SK-N-SH treated with all-trans-retinoic acid at 6 μM for 48 hours (cell line): Measurements from ENCODE around the gene ASAP2.

ENCODE experiments used
- ATAC-seq: fragments of 200-7000 bp; cut with Tn5 transposase; 3 replicates; pipeline ENCODE4 v1.9.1; 2020; ENCODE audit warnings: mild to moderate bottlenecking, moderate library complexity
- ARNTL ChIP-seq: fragments of 450-650 bp; formaldehyde crosslinking; IDR thresholded peaks from 2 replicates; pipeline ENCODE4 v1.5.0; 2020; ENCODE audit warnings: low read depth, mild to moderate bottlenecking, moderate library complexity, borderline replicate concordance
- BACH2 ChIP-seq: fragments of 250-450 bp; sonication (Bioruptor Pico); IDR thresholded peaks from 2 replicates; pipeline ENCODE4 v1.9.0; 2021; ENCODE audit warnings: mild to moderate bottlenecking, borderline replicate concordance
- ESRRG ChIP-seq: fragments of 250-450 bp; sonication (Bioruptor Pico); IDR thresholded peaks from 2 replicates; pipeline ENCODE4 v1.6.1; 2021; ENCODE audit warnings: mild to moderate bottlenecking
- GLIS3 ChIP-seq: fragments of 250-450 bp; sonication (Bioruptor Pico); IDR thresholded peaks from 2 replicates; pipeline ENCODE4 v1.5.0; 2020; ENCODE audit warnings: mild to moderate bottlenecking, moderate library complexity
- ISL1 ChIP-seq: fragments of 250-450 bp; sonication (Bioruptor Pico); IDR thresholded peaks from 2 replicates; pipeline ENCODE4 v2.1.2; 2022; ENCODE audit warnings: mild to moderate bottlenecking, moderate library complexity
- OSR1 ChIP-seq: fragments of 250-450 bp; sonication (Bioruptor Pico); IDR thresholded peaks from 2 replicates; pipeline ENCODE4 v1.8.0; 2022; ENCODE audit warnings: moderate library complexity, mild to moderate bottlenecking, inconsistent platforms
- PPARA ChIP-seq: fragments of 250-450 bp; sonication (Bioruptor Pico); IDR thresholded peaks from 2 replicates; pipeline ENCODE4 v1.5.0; 2020; ENCODE audit warnings: mild to moderate bottlenecking, borderline replicate concordance
- RARB ChIP-seq: fragments of 250-450 bp; sonication (Bioruptor Pico); IDR thresholded peaks from 2 replicates; pipeline ENCODE4 v1.8.0; 2021; ENCODE audit warnings: mild to moderate bottlenecking, moderate library complexity
- SNAI2 ChIP-seq: fragments of 250-450 bp; sonication (Bioruptor Pico); IDR thresholded peaks from 2 replicates; pipeline ENCODE4 v1.5.0; 2020; ENCODE audit warnings: mild to moderate bottlenecking, moderate library complexity
- TCF4 ChIP-seq: fragments of 250-450 bp; sonication (Bioruptor Pico); IDR thresholded peaks from 2 replicates; pipeline ENCODE4 v1.8.0; 2021; ENCODE audit warnings: mild to moderate bottlenecking, moderate library complexity, borderline replicate concordance
- TOX ChIP-seq: fragments of 250-450 bp; sonication (Bioruptor Pico); IDR thresholded peaks from 2 replicates; pipeline ENCODE4 v1.8.0; 2021; ENCODE audit warnings: mild to moderate bottlenecking, moderate library complexity, borderline replicate concordance
- ZC3H10 ChIP-seq: fragments of 250-450 bp; sonication (Bioruptor Pico); IDR thresholded peaks from 2 replicates; pipeline ENCODE4 v1.5.1; 2021; ENCODE audit warnings: mild to moderate bottlenecking, moderate library complexity
- ZFP3 ChIP-seq: fragments of 250-450 bp; sonication (Bioruptor Pico); IDR thresholded peaks from 2 replicates; pipeline ENCODE4 v1.5.0; 2020; ENCODE audit warnings: mild to moderate bottlenecking, moderate library complexity
- ZFP30 ChIP-seq: fragments of 450-650 bp; formaldehyde crosslinking; IDR thresholded peaks from 2 replicates; pipeline ENCODE4 v1.5.0; 2022; ENCODE audit warnings: mild to moderate bottlenecking, moderate library complexity
- ZNF565 ChIP-seq: fragments of 450-650 bp; formaldehyde crosslinking; conservative IDR thresholded peaks from 2 replicates; pipeline ENCODE4 v1.5.0; 2020; ENCODE audit warnings: low read depth, mild to moderate bottlenecking, moderate library complexity
- ZNF70 ChIP-seq: fragments of 450-650 bp; formaldehyde crosslinking; IDR thresholded peaks from 2 replicates; pipeline ENCODE4 v1.5.0; 2020; ENCODE audit warnings: mild to moderate bottlenecking, moderate library complexity
- TF ChIP-seq, protein P1 (sequence below): fragments of 250-450 bp; sonication (Bioruptor Pico); IDR thresholded peaks from 2 replicates; pipeline ENCODE4 v1.5.1; 2020; ENCODE audit warnings: low read depth, mild to moderate bottlenecking, moderate library complexity
- TF ChIP-seq, protein P2 (sequence below): fragments of 250-450 bp; sonication (Bioruptor Pico); IDR thresholded peaks from 2 replicates; pipeline ENCODE4 v1.5.0; 2020; ENCODE audit warnings: mild to moderate bottlenecking, moderate library complexity
- TF ChIP-seq, protein P3 (sequence below): fragments of 250-450 bp; sonication (Bioruptor Pico); IDR thresholded peaks from 2 replicates; pipeline ENCODE4 v1.8.0; 2020; ENCODE audit warnings: mild to moderate bottlenecking, moderate library complexity, borderline replicate concordance
- TF ChIP-seq, protein P4 (sequence below): fragments of 250-450 bp; sonication (Bioruptor Pico); IDR thresholded peaks from 2 replicates; pipeline ENCODE4 v1.5.1; 2021; ENCODE audit warnings: mild to moderate bottlenecking, moderate library complexity

Gene ASAP2

DNA sequence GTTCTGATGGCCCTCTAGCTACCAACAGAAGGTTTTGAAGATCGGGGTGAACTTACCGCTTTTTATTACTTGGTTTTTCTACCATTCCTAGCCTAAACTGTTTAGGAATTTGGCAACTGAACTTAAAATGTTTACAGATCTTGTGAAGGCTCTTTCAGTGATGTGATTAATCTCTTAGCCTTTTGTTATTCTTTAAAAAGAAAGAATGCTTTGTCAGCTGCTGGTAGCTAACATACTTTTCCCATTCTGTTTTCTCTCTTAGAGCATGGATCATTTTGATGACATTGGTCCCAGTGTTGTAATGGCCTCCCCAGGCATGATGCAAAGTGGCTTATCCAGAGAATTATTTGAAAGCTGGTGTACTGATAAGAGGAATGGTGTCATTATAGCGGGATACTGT is 234.9 kb downstream of the ASAP2 start:
- ATAC-seq: no peak
- TF ChIP-seq, protein P1, sequence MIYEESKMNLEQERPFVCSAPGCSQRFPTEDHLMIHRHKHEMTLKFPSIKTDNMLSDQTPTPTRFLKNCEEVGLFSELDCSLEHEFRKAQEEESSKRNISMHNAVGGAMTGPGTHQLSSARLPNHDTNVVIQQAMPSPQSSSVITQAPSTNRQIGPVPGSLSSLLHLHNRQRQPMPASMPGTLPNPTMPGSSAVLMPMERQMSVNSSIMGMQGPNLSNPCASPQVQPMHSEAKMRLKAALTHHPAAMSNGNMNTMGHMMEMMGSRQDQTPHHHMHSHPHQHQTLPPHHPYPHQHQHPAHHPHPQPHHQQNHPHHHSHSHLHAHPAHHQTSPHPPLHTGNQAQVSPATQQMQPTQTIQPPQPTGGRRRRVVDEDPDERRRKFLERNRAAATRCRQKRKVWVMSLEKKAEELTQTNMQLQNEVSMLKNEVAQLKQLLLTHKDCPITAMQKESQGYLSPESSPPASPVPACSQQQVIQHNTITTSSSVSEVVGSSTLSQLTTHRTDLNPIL (CRISPR knock-in tag): no peak
- TF ChIP-seq BACH2 (CRISPR knock-in tag) (no peak), ZFP3 (no peak), RARB (CRISPR knock-in tag) (no peak), TOX (CRISPR knock-in tag) (no peak), ARNTL (no peak), ZFP30 (CRISPR knock-in tag) (no peak), PPARA (no peak)
- TF ChIP-seq, protein P2, sequence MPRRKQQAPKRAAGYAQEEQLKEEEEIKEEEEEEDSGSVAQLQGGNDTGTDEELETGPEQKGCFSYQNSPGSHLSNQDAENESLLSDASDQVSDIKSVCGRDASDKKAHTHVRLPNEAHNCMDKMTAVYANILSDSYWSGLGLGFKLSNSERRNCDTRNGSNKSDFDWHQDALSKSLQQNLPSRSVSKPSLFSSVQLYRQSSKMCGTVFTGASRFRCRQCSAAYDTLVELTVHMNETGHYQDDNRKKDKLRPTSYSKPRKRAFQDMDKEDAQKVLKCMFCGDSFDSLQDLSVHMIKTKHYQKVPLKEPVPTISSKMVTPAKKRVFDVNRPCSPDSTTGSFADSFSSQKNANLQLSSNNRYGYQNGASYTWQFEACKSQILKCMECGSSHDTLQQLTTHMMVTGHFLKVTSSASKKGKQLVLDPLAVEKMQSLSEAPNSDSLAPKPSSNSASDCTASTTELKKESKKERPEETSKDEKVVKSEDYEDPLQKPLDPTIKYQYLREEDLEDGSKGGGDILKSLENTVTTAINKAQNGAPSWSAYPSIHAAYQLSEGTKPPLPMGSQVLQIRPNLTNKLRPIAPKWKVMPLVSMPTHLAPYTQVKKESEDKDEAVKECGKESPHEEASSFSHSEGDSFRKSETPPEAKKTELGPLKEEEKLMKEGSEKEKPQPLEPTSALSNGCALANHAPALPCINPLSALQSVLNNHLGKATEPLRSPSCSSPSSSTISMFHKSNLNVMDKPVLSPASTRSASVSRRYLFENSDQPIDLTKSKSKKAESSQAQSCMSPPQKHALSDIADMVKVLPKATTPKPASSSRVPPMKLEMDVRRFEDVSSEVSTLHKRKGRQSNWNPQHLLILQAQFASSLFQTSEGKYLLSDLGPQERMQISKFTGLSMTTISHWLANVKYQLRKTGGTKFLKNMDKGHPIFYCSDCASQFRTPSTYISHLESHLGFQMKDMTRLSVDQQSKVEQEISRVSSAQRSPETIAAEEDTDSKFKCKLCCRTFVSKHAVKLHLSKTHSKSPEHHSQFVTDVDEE (CRISPR knock-in tag): no peak

DNA sequence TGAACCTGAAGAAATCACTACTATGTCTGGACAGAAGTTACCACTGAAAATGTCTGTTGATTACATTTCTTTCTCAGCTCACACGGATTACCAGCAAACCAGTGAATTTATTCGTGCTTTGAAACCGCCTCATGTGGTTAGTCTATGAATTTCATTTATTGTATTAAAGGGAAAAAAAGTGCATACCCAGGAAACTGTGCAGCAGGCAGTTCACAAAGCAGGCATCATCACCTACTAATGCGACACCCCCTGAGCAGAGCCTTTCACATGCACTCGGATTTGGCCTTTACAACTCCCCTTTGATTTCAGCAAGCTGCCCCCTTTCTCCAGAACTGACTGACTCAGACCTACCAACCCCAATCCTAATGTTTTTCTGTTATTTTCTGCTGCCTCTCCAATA is 236.9 kb downstream of the ASAP2 start:
- no peak for TF ChIP-seq ZNF565 (CRISPR knock-in tag)
- no peak for TF ChIP-seq OSR1 (CRISPR knock-in tag)
- TF ChIP-seq, protein P1 (CRISPR knock-in tag): no peak
- ATAC-seq: no peak

DNA sequence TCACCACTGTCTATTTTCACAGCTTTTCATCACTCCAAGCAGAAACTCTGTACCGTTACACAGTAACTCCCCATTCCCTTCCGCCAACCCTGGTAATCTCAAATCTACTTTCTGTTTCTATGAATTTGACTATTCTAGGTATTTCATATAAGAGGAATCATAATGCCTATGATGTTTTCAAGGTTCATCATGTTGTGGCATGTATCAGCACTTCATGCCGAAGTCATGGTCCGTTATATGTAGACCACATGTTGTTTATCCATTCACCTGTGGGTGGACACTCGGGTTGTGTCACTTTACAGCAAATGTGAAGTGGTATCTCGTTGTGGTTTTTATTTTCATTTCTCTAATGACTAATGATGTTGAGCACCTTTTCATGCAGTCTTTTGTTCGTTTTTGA is 238.5 kb downstream of the ASAP2 start:
- TF ChIP-seq, protein P2 (CRISPR knock-in tag): no peak
- no peak for TF ChIP-seq RARB (CRISPR knock-in tag)
- TF ChIP-seq ARNTL: no peak
- no peak for TF ChIP-seq TCF4 (CRISPR knock-in tag)
- no peak for TF ChIP-seq ISL1 (CRISPR knock-in tag)
- no peak for TF ChIP-seq TOX (CRISPR knock-in tag)
- TF ChIP-seq, protein P3, sequence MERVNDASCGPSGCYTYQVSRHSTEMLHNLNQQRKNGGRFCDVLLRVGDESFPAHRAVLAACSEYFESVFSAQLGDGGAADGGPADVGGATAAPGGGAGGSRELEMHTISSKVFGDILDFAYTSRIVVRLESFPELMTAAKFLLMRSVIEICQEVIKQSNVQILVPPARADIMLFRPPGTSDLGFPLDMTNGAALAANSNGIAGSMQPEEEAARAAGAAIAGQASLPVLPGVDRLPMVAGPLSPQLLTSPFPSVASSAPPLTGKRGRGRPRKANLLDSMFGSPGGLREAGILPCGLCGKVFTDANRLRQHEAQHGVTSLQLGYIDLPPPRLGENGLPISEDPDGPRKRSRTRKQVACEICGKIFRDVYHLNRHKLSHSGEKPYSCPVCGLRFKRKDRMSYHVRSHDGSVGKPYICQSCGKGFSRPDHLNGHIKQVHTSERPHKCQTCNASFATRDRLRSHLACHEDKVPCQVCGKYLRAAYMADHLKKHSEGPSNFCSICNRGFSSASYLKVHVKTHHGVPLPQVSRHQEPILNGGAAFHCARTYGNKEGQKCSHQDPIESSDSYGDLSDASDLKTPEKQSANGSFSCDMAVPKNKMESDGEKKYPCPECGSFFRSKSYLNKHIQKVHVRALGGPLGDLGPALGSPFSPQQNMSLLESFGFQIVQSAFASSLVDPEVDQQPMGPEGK: no peak
- TF ChIP-seq OSR1 (CRISPR knock-in tag): no peak
- no peak for TF ChIP-seq SNAI2 (CRISPR knock-in tag)
- TF ChIP-seq ESRRG (CRISPR knock-in tag): no peak
- no peak for TF ChIP-seq ZC3H10 (CRISPR knock-in tag)
- TF ChIP-seq ZNF70 (CRISPR knock-in tag): no peak
- TF ChIP-seq, protein P4, sequence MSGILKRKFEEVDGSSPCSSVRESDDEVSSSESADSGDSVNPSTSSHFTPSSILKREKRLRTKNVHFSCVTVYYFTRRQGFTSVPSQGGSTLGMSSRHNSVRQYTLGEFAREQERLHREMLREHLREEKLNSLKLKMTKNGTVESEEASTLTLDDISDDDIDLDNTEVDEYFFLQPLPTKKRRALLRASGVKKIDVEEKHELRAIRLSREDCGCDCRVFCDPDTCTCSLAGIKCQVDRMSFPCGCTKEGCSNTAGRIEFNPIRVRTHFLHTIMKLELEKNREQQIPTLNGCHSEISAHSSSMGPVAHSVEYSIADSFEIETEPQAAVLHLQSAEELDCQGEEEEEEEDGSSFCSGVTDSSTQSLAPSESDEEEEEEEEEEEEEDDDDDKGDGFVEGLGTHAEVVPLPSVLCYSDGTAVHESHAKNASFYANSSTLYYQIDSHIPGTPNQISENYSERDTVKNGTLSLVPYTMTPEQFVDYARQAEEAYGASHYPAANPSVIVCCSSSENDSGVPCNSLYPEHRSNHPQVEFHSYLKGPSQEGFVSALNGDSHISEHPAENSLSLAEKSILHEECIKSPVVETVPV: no peak
- TF ChIP-seq, protein P1 (CRISPR knock-in tag): no peak
- TF ChIP-seq GLIS3 (CRISPR knock-in tag): no peak
- no peak for ATAC-seq
